A549 (cell line): ENCODE results near the gene PTPN12. TPM values are rescaled to one million over a fixed set of nuclear protein-coding genes. Genes with fewer than 3 reads are reported as not detected.
"Not testable (repeated sequence)": the region's sequence is repeated elsewhere in the genome, so short reads cannot be mapped to it uniquely, and the experiment has no call there.

ENCODE experiments used
- ATAC-seq, 2 experiments: fragments of 200-7000 bp in 1 of 2; fragments of >200 bp in 1 of 2; cut with Nextera tagmentation in 1 of 2; cut with Tn5 transposase in 1 of 2; 3 replicates each; pipeline versions ENCODE4 v1.8.0 to v1.9.1; 2018 to 2020; ENCODE audit warnings: mild to moderate bottlenecking in 1 of 2, moderate library complexity in 1 of 2
- CTCF ChIA-PET: fragments of 300-600 bp; sonication (Branson Sonifier 250); formaldehyde crosslinking; extraction: SDS; loops from one replicate; lab custom pipeline; 2021; ENCODE audit warnings: antibody characterized with exemption, inconsistent platforms; lab: Yijun Ruan, JAX
- POLR2A ChIA-PET: fragments of 350-600 bp; formaldehyde crosslinking; extraction: SDS; loops from one replicate; lab custom pipeline; 2021; ENCODE audit warnings: antibody characterized with exemption, inconsistent platforms; lab: Yijun Ruan, JAX
- DNase-seq, 2 experiments: peaks; one replicate each; pipeline versions ENCODE4 v3.0.0 to v3.0.0-alpha.2; 2011 to 2016; ENCODE audit warnings: low read depth in 1 of 2, low spot score in 1 of 2
- FAIRE-seq: peaks from 2 replicates; lab custom pipeline; 2011; peaks lifted over from hg19 to GRCh38; lab: Jason Lieb, UNC
- H3K27ac ChIP-seq, 2 experiments: fragments of >200 bp; sonication (Bioruptor Twin); formaldehyde crosslinking; 3 replicates each; pipeline ENCODE4 v1.5.1; 2016 to 2017
- H3K4me1 ChIP-seq: fragments of >200 bp; sonication (Bioruptor Twin); formaldehyde crosslinking; 3 replicates; pipeline ENCODE4 v1.6.1; 2016
- H3K4me2 ChIP-seq: fragments of >200 bp; sonication (Bioruptor Twin); formaldehyde crosslinking; 3 replicates; pipeline ENCODE4 v1.6.1; 2016
- H3K4me3 ChIP-seq: fragments of >200 bp; sonication (Bioruptor Twin); formaldehyde crosslinking; 3 replicates; pipeline ENCODE4 v1.5.1; 2016
- H3K9me3 ChIP-seq: fragments of >200 bp; sonication (Bioruptor Twin); formaldehyde crosslinking; 3 replicates; pipeline ENCODE4 v1.6.1; 2016
- BHLHE40 ChIP-seq: IDR thresholded peaks from 2 replicates; pipeline ENCODE4 v1.6.1; 2012; ENCODE audit warnings: low read depth, low read length, inconsistent platforms
- CBX2 ChIP-seq: fragments of 200-600 bp; sonication (generic); IDR thresholded peaks from 2 replicates; pipeline ENCODE4 v1.6.1; 2016; ENCODE audit warnings: low read depth, mild to moderate bottlenecking, borderline replicate concordance
- CEBPB ChIP-seq, 2 experiments: fragments of >200 bp in 1 of 2; sonication (Bioruptor Twin) in 1 of 2; formaldehyde crosslinking in 1 of 2; IDR thresholded peaks; 2 replicates each; pipeline ENCODE4 v1.6.1; 2012 to 2016
- CHD2 ChIP-seq: fragments of 150-350 bp; IDR thresholded peaks from 2 replicates; pipeline ENCODE4 v1.6.1; 2014; ENCODE audit warnings: low read length; ENCODE audit not compliant: partially characterized antibody
- EHF ChIP-seq: fragments of 250-450 bp; sonication (Bioruptor Pico); IDR thresholded peaks from 2 replicates; pipeline ENCODE4 v1.5.0; 2020; ENCODE audit warnings: mild to moderate bottlenecking
- ESRRA ChIP-seq: fragments of 150-350 bp; IDR thresholded peaks from 2 replicates; pipeline ENCODE4 v1.6.1; 2014; ENCODE audit warnings: mild to moderate bottlenecking, low read length, borderline replicate concordance
- FOSB ChIP-seq: fragments of 250-450 bp; sonication (Bioruptor Pico); IDR thresholded peaks from 2 replicates; pipeline ENCODE4 v1.5.0; 2020; ENCODE audit warnings: mild to moderate bottlenecking, moderate library complexity
- JUN ChIP-seq, 2 experiments: fragments of >200 bp; sonication (Bioruptor Twin); formaldehyde crosslinking; IDR thresholded peaks; 2 replicates in 1 of 2; 3 replicates in 1 of 2; pipeline ENCODE4 v1.6.1; 2016 to 2017
- JUNB ChIP-seq: fragments of >200 bp; sonication (Bioruptor Twin); formaldehyde crosslinking; IDR thresholded peaks from 2 replicates; pipeline ENCODE4 v1.6.1; 2016
- MAFK ChIP-seq: fragments of 450-650 bp; IDR thresholded peaks from 2 replicates; pipeline ENCODE4 v1.6.1; 2014; ENCODE audit not compliant: partially characterized antibody
- MAZ ChIP-seq: fragments of 150-350 bp; IDR thresholded peaks from 2 replicates; pipeline ENCODE4 v1.6.1; 2014; ENCODE audit warnings: antibody characterized with exemption, low read depth, low read length, borderline replicate concordance
- NFE2L2 ChIP-seq: fragments of 150-350 bp; conservative IDR thresholded peaks from 2 replicates; pipeline ENCODE4 v1.6.1; 2014; ENCODE audit warnings: low read length
- POLR2A ChIP-seq: IDR thresholded peaks from 2 replicates; pipeline ENCODE4 v1.6.1; 2012; ENCODE audit warnings: mild to moderate bottlenecking, low read length
- RAD21 ChIP-seq, 2 experiments: fragments of >200 bp in 1 of 2; sonication (Bioruptor Twin) in 1 of 2; formaldehyde crosslinking in 1 of 2; IDR thresholded peaks in 1 of 2; conservative IDR thresholded peaks in 1 of 2; 2 replicates in 1 of 2; 3 replicates in 1 of 2; pipeline ENCODE4 v1.6.1; 2012 to 2018; ENCODE audit warnings: inconsistent platforms in 1 of 2
- RARB ChIP-seq: fragments of 250-450 bp; sonication (Bioruptor Pico); IDR thresholded peaks from 2 replicates; pipeline ENCODE4 v1.8.0; 2021; ENCODE audit warnings: mild to moderate bottlenecking, moderate library complexity
- RNF2 ChIP-seq: fragments of 200-600 bp; sonication (generic); IDR thresholded peaks from 2 replicates; pipeline ENCODE4 v1.6.1; 2016; ENCODE audit warnings: low read depth, mild to moderate bottlenecking, antibody characterized with exemption, moderate library complexity, borderline replicate concordance
- SMC3 ChIP-seq: fragments of >200 bp; sonication (Bioruptor Twin); formaldehyde crosslinking; IDR thresholded peaks from 3 replicates; pipeline ENCODE4 v1.6.1; 2018; ENCODE audit warnings: inconsistent platforms
- TP53 ChIP-seq: fragments of 250-450 bp; sonication (Bioruptor Pico); IDR thresholded peaks from 2 replicates; pipeline ENCODE4 v1.5.0; 2021; ENCODE audit warnings: mild to moderate bottlenecking, moderate library complexity
- ZSCAN20 ChIP-seq: fragments of 250-450 bp; sonication (Bioruptor Pico); IDR thresholded peaks from 2 replicates; pipeline ENCODE4 v1.8.0; 2022; ENCODE audit warnings: mild to moderate bottlenecking, moderate library complexity
- WGBS: methylation state at CpG from one replicate; pipeline ENCODE4 v1.1.6; 2017; ENCODE audit errors: missing lambda C conversion rate; 5-methylcytosine and 5-hydroxymethylcytosine counted together
- polyA plus RNA-seq, 4 experiments: library from polyadenylated mRNA; depleted of rRNA in 3 of 4; stranded (reverse); fragments of >200 nt; fragmentation: RNase III in 1 of 4; extraction: RNeasy Plus Mini Kit Qiagen cat#74134 plus additional on column Dnase treatment in 1 of 4; gene quantifications; 2 replicates in 3 of 4; 3 replicates in 1 of 4; pipeline ENCODE4 v1.2.3, GENCODE V29; 2011 to 2017
- TF ChIP-seq, protein P1 (sequence below): IDR thresholded peaks from 2 replicates; pipeline ENCODE4 v1.6.1; 2012
- TF ChIP-seq, protein P2 (sequence below): fragments of 450-650 bp; IDR thresholded peaks from 2 replicates; pipeline ENCODE4 v1.6.1; 2014; ENCODE audit warnings: antibody characterized with exemption
- TF ChIP-seq, protein P3 (sequence below): fragments of 250-450 bp; sonication (Bioruptor Pico); IDR thresholded peaks from 2 replicates; pipeline ENCODE4 v1.5.0; 2020; ENCODE audit warnings: low read depth, mild to moderate bottlenecking, moderate library complexity
- TF ChIP-seq, protein P4 (sequence below): fragments of 250-450 bp; sonication (Bioruptor Pico); IDR thresholded peaks from 2 replicates; pipeline ENCODE4 v1.5.0; 2021; ENCODE audit warnings: mild to moderate bottlenecking, moderate library complexity, borderline replicate concordance
- TF ChIP-seq, protein P5 (sequence below): fragments of >200 bp; sonication (Bioruptor Twin); formaldehyde crosslinking; IDR thresholded peaks from 3 replicates; pipeline ENCODE4 v1.5.1; 2016
- TF ChIP-seq, protein P6 (sequence below): IDR thresholded peaks from 2 replicates; pipeline ENCODE4 v1.6.1; 2012; ENCODE audit warnings: low read depth, borderline replicate concordance
- TF ChIP-seq, protein P7 (sequence below): fragments of >200 bp; sonication (Bioruptor Twin); formaldehyde crosslinking; IDR thresholded peaks from 2 replicates; pipeline ENCODE4 v1.6.1; 2016

Gene PTPN12
- polyA plus RNA-seq, 2 of the 4 experiments (the other 2 are of a cell fraction) = 76.3 to 105 TPM

DNA sequence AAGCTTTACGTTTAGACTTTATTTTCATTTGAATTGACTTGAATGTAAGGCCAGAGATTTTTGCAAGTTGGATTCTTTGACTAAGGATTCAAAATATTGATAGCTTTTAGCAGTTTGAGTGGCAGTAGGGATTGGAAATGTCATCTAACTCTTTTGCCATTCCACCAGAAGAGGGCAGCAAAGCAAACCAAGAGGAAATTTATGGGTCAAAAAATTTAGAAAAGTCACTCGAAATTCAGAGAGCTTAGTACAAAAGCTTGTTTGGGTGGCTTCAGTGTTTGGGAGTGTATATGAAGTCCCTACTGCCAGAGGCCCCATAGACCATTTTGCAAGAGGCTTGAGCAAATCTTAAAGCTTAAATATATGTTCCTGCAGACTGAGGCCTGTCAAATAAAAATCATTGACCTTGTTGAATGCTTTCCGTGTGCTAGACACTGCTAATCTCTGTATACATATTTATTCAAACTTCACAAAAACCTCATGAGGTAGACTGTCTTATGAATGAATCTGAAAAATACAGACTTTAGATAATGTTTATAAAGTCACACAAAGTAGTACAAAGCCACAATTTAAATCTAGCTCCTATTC is 114.6 kb downstream of the PTPN12 start:
- FAIRE-seq = no peak
- peak in 1 of 2 experiments; percentile 45; a peak in 2 of 6 replicates for ATAC-seq
- H3K4me1 ChIP-seq = peaks cover 30% of the 10 kb centered on the region
- WGBS = 32% methylated on average over 3 of the region's 3 CpGs
- H3K4me2 ChIP-seq = no peak overlapping the region
- TF ChIP-seq CBX2 (no peak), FOSB (no peak), RNF2 (no peak), POLR2A (no peak), NFE2L2 (no peak), EHF (CRISPR knock-in tag) (no peak), JUN (IDR thresholded peaks at IDR 0.05) (no peak), SMC3 (peak; percentile 68), CEBPB (IDR thresholded peaks at IDR 0.05) (no peak; a peak in 1 of 4 replicates), RAD21 (conservative IDR thresholded peaks at IDR 0.05 in 1 of 2, IDR thresholded peaks at IDR 0.05 in 1 of 2) (peak; percentile 54 to 57), MAZ (no peak), MAFK (no peak), TP53 (no peak), ESRRA (no peak), CHD2 (no peak), ZSCAN20 (no peak), JUNB (no peak), BHLHE40 (no peak), RARB (CRISPR knock-in tag) (no peak)
- TF ChIP-seq, protein P1, sequence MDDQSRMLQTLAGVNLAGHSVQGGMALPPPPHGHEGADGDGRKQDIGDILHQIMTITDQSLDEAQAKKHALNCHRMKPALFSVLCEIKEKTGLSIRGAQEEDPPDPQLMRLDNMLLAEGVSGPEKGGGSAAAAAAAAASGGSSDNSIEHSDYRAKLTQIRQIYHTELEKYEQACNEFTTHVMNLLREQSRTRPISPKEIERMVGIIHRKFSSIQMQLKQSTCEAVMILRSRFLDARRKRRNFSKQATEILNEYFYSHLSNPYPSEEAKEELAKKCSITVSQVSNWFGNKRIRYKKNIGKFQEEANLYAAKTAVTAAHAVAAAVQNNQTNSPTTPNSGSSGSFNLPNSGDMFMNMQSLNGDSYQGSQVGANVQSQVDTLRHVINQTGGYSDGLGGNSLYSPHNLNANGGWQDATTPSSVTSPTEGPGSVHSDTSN = no peak
- TF ChIP-seq, protein P2, sequence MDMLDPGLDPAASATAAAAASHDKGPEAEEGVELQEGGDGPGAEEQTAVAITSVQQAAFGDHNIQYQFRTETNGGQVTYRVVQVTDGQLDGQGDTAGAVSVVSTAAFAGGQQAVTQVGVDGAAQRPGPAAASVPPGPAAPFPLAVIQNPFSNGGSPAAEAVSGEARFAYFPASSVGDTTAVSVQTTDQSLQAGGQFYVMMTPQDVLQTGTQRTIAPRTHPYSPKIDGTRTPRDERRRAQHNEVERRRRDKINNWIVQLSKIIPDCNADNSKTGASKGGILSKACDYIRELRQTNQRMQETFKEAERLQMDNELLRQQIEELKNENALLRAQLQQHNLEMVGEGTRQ = no peak
- TF ChIP-seq, protein P3, sequence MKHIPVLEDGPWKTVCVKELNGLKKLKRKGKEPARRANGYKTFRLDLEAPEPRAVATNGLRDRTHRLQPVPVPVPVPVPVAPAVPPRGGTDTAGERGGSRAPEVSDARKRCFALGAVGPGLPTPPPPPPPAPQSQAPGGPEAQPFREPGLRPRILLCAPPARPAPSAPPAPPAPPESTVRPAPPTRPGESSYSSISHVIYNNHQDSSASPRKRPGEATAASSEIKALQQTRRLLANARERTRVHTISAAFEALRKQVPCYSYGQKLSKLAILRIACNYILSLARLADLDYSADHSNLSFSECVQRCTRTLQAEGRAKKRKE (CRISPR knock-in tag) = no peak
- TF ChIP-seq, protein P4, sequence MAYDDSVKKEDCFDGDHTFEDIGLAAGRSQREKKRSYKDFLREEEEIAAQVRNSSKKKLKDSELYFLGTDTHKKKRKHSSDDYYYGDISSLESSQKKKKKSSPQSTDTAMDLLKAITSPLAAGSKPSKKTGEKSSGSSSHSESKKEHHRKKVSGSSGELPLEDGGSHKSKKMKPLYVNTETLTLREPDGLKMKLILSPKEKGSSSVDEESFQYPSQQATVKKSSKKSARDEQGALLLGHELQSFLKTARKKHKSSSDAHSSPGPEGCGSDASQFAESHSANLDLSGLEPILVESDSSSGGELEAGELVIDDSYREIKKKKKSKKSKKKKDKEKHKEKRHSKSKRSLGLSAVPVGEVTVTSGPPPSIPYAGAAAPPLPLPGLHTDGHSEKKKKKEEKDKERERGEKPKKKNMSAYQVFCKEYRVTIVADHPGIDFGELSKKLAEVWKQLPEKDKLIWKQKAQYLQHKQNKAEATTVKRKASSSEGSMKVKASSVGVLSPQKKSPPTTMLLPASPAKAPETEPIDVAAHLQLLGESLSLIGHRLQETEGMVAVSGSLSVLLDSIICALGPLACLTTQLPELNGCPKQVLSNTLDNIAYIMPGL (CRISPR knock-in tag) = no peak
- TF ChIP-seq, protein P5, sequence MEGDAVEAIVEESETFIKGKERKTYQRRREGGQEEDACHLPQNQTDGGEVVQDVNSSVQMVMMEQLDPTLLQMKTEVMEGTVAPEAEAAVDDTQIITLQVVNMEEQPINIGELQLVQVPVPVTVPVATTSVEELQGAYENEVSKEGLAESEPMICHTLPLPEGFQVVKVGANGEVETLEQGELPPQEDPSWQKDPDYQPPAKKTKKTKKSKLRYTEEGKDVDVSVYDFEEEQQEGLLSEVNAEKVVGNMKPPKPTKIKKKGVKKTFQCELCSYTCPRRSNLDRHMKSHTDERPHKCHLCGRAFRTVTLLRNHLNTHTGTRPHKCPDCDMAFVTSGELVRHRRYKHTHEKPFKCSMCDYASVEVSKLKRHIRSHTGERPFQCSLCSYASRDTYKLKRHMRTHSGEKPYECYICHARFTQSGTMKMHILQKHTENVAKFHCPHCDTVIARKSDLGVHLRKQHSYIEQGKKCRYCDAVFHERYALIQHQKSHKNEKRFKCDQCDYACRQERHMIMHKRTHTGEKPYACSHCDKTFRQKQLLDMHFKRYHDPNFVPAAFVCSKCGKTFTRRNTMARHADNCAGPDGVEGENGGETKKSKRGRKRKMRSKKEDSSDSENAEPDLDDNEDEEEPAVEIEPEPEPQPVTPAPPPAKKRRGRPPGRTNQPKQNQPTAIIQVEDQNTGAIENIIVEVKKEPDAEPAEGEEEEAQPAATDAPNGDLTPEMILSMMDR = peak; percentile 76
- TF ChIP-seq, protein P6, sequence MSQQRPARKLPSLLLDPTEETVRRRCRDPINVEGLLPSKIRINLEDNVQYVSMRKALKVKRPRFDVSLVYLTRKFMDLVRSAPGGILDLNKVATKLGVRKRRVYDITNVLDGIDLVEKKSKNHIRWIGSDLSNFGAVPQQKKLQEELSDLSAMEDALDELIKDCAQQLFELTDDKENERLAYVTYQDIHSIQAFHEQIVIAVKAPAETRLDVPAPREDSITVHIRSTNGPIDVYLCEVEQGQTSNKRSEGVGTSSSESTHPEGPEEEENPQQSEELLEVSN = no peak
- TF ChIP-seq, protein P7, sequence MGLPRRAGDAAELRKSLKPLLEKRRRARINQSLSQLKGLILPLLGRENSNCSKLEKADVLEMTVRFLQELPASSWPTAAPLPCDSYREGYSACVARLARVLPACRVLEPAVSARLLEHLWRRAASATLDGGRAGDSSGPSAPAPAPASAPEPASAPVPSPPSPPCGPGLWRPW = no peak
- no peak overlapping the region for H3K4me3 ChIP-seq
- H3K9me3 ChIP-seq = no peaks in the 10 kb centered on the region
- peak overlapping the region; percentile 15 to 23; a peak in 2 of 6 replicates for H3K27ac ChIP-seq
- POLR2A ChIA-PET = interaction anchor here (0.5 kb wide), 1 partner anchor 36 kb away, joined by 5 read pairs; no protein-coding TSS in a partner anchor
- DNase-seq = peak; percentile 32 to 43
- CTCF ChIA-PET = interaction anchor here (0.6 to 2.6 kb wide), 48 partner anchors 8 to 296 kb away, joined by 3 to 27 read pairs (median 4); partner anchors contain the start of genes PHTF2 and RSBN1L

DNA sequence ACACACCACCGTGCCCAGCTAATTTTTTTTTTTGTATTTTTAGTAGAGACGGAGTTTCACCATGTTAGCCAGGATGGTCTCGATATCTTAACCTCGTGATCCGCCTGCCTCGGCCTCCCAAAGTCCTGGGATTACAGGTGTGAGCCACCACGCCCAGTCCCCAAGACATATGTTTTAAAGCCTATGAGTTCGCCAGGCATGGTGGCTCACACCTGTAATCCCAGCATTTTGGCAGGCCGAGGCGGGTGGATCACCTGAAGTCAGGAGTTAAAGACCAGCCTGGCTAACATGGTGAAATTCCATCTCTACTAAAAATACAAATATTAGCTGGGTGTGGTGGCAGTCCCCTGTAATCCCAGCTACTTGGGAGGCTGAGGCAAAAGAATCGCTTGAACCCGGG is 115.7 kb downstream of the PTPN12 start:
- DNase-seq, H3K27ac ChIP-seq, FAIRE-seq, H3K4me3 ChIP-seq, ATAC-seq, H3K4me2 ChIP-seq, H3K9me3 ChIP-seq: not testable (repeated sequence)
- ChIA-PET POLR2A (interaction anchor here (0.7 kb wide), 1 partner anchor 284 kb away, joined by 5 read pairs; no protein-coding TSS in a partner anchor), CTCF (interaction anchor here (1.0 to 2.2 kb wide), 11 partner anchors 15 to 297 kb away, joined by 3 to 8 read pairs (median 5); partner anchors contain the start of genes PHTF2 and RSBN1L)
- H3K4me1 ChIP-seq = peaks cover 30% of the 10 kb centered on the region
- 93% methylated on average over 12 of the region's 12 CpGs for WGBS
